ENCODE data around the gene HUS1. TPM values are rescaled to one million over a fixed set of nuclear protein-coding genes. Genes with fewer than 3 reads are reported as not detected.

HUS1 gene
- total and polyA plus RNA-seq, 2 of the 13 experiments (the other 11 are each of a cell fraction or from before 2014, with no cell fraction given): 14.8 to 16.9 TPM

GRCh38 chr7:47937711-47938573 is 41.5 kb downstream of the HUS1 start:
- Histone ChIP-seq H3K4me2 (ENCODE audit: low read depth, low read length) (no peak overlapping the region), H3K79me2 (ENCODE audit: insufficient read depth, low read length) (no peaks in the 10 kb centered on the region), H3K27ac (ENCODE audit: extremely low read length, insufficient read depth, low read length) (no peak overlapping the region), H3K27me3 (ENCODE audit: control insufficient read depth in 1 of 2, insufficient read depth in 2 of 2, low read length in 2 of 2) (peaks cover 0 to 3% of the 10 kb centered on the region in 2 experiments; a peak in 2 of 5 replicates), H3K9ac (ENCODE audit: insufficient read depth, low read depth, low read length) (no peak overlapping the region), H3K9me3 (ENCODE audit: low read length) (no peaks in the 10 kb centered on the region), H2AFZ (ENCODE audit: low read length) (no peak overlapping the region), H4K20me1 (ENCODE audit: insufficient read depth, low read length) (no peaks in the 10 kb centered on the region), H3K4me1 (ENCODE audit: insufficient read depth, low read length) (peaks cover 9% of the 10 kb centered on the region), H3K36me3 (replicated peaks in 1 of 2; ENCODE audit: control insufficient read depth in 1 of 2, insufficient read depth in 2 of 2, low read length in 2 of 2) (no peaks in the 10 kb centered on the region), H3K4me3 (replicated peaks in 1 of 3; ENCODE audit: insufficient read depth in 1 of 3, low read depth in 2 of 3, low read length in 3 of 3) (no peak overlapping the region)
- BruUV-seq (replicated peaks): no TSS peak
- no peak for TF ChIP-seq RXRA (CRISPR knock-in tag; IDR thresholded peaks at IDR 0.05)
- WGBS (ENCODE audit: low lambda C conversion rate): 57% methylated on average over 4 of the region's 11 CpGs
- in situ Hi-C loops (cut with HindIII; ENCODE audit: extremely low pct_ligation_motif_present, low pct_unique_long_range_greater_than_20kb) (loop anchor here (5.0 kb wide), 1 partner anchor 174 kb away; no protein-coding TSS in a partner anchor), intact Hi-C loops (cut with micrococcal nuclease; ENCODE audit: unreplicated experiment) (no loop called here)
- FAIRE-seq: no peak
- no peak for DNase-seq (ENCODE audit: low spot score)
- ChIA-PET CTCF (ENCODE audit: low intra/inter-chr PET ratio, low total read pairs) (no interaction called here), POLR2A (no interaction called here)
- ATAC-seq: peak; percentile 19; the same call in 2 of the 3 replicates

DNA sequence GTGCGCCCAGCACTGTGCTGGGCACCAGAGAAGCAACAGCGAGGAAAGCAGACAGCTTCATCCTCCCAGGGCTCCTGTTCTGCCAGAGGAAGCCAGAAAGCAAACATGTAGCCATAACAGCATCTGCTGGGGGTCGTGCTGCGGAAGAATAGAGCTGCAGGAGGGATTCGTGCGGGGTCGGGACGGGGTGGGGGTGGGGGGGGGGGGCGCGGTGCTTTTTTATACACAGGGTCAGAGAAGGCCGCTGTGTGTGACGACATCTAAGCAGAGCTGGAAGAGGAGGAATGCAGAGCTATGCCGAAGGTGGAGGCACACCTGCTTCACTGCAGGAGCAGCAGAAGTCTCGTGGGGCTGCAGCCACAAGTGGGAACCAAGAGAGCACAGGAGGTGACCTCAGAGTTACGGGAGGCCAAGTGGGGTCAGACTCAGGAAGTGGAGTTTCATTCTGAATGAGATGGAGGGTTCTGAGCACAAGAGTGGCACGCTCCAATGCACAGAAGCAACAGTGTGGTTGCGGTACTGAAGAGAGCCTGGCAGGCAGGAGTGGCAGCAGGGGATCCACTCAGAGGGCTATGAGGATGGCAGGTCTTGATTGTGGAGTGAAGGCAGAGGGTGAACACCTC is 42.2 kb downstream of the HUS1 start:
- H3K27ac ChIP-seq (ENCODE audit: extremely low read length, insufficient read depth, low read length): no peak overlapping the region
- FAIRE-seq: no peak
- WGBS (ENCODE audit: low lambda C conversion rate): 37% methylated on average over 15 of the region's 17 CpGs
- ChIA-PET POLR2A (no interaction called here), CTCF (ENCODE audit: low intra/inter-chr PET ratio, low total read pairs) (no interaction called here)
- DNase-seq (ENCODE audit: low spot score): no peak
- no peaks in the 10 kb centered on the region for H3K36me3 ChIP-seq (replicated peaks in 1 of 2; ENCODE audit: control insufficient read depth in 1 of 2, insufficient read depth in 2 of 2, low read length in 2 of 2)
- H3K9ac ChIP-seq (ENCODE audit: insufficient read depth, low read depth, low read length): no peak overlapping the region
- intact Hi-C loops (cut with micrococcal nuclease; ENCODE audit: unreplicated experiment): no loop called here
- BruUV-seq (replicated peaks): no TSS peak
- no peak overlapping the region for H3K4me2 ChIP-seq (ENCODE audit: low read depth, low read length)
- no peaks in the 10 kb centered on the region for H3K79me2 ChIP-seq (ENCODE audit: insufficient read depth, low read length)
- in situ Hi-C loops (cut with HindIII; ENCODE audit: extremely low pct_ligation_motif_present, low pct_unique_long_range_greater_than_20kb): loop anchor here (5.0 kb wide), 1 partner anchor 175 kb away; no protein-coding TSS in a partner anchor
- peaks cover 0 to 3% of the 10 kb centered on the region in 2 experiments; a peak in 2 of 5 replicates for H3K27me3 ChIP-seq (ENCODE audit: control insufficient read depth in 1 of 2, insufficient read depth in 2 of 2, low read length in 2 of 2)
- H3K4me3 ChIP-seq (replicated peaks in 1 of 3; ENCODE audit: insufficient read depth in 1 of 3, low read depth in 2 of 3, low read length in 3 of 3): no peak overlapping the region
- H2AFZ ChIP-seq (ENCODE audit: low read length): no peak overlapping the region
- no peaks in the 10 kb centered on the region for H4K20me1 ChIP-seq (ENCODE audit: insufficient read depth, low read length)
- ATAC-seq: no peak
- H3K9me3 ChIP-seq (ENCODE audit: low read length): no peaks in the 10 kb centered on the region
- H3K4me1 ChIP-seq (ENCODE audit: insufficient read depth, low read length): peaks cover 9% of the 10 kb centered on the region
- TF ChIP-seq NR2F6 (IDR thresholded peaks at IDR 0.05): no peak
- TF ChIP-seq NR2F6 (CRISPR knock-in tag; IDR thresholded peaks at IDR 0.05): no peak
- TF ChIP-seq ERF (CRISPR knock-in tag; IDR thresholded peaks at IDR 0.05): no peak
- no peak for TF ChIP-seq SNAPC2 (CRISPR knock-in tag; IDR thresholded peaks at IDR 0.05)
- TF ChIP-seq ZNF773 (CRISPR knock-in tag; IDR thresholded peaks at IDR 0.05; ENCODE audit: borderline replicate concordance): no peak
- TF ChIP-seq ZBTB44 (CRISPR knock-in tag; IDR thresholded peaks at IDR 0.05): no peak
- TF ChIP-seq KLF6 (CRISPR knock-in tag; IDR thresholded peaks at IDR 0.05): no peak
- no peak for TF ChIP-seq ZNF652 (CRISPR knock-in tag; IDR thresholded peaks at IDR 0.05; ENCODE audit: borderline replicate concordance, low read depth)
- no peak for TF ChIP-seq ZNF263 (CRISPR knock-in tag; IDR thresholded peaks at IDR 0.05)
- TF ChIP-seq ZNF710 (CRISPR knock-in tag; IDR thresholded peaks at IDR 0.05; ENCODE audit: borderline replicate concordance): no peak
- no peak for TF ChIP-seq ZNF619 (CRISPR knock-in tag; IDR thresholded peaks at IDR 0.05)
- TF ChIP-seq SMAD9 (CRISPR knock-in tag; IDR thresholded peaks at IDR 0.05): no peak
